ENCODE measurements around the gene ZNF597.
"Not testable (repeated sequence)": the region's sequence is repeated elsewhere in the genome, so short reads cannot be mapped to it uniquely, and the experiment has no call there.

Gene ZNF597

DNA sequence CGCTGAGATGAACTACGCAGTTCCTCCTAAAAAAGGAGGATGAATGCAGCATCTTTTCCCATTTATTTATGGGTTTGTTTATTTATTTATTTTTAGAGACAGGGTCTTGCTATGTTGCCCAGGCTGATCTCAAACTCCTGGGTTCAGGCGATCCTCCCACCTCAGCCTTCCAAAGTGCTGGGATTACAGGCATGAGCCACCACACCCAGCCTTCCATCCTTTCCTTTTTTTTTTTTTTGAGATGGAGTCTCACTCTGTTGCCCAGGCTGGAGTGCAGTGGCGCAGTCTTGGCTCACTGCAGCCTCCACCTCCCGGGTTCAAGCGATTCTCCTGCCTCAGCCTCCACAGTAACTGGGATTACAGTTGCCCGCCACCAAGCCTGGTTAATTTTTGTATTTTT lies 31.6 kb upstream of the ZNF597 start:
- DNase-seq: not testable (repeated sequence)

DNA sequence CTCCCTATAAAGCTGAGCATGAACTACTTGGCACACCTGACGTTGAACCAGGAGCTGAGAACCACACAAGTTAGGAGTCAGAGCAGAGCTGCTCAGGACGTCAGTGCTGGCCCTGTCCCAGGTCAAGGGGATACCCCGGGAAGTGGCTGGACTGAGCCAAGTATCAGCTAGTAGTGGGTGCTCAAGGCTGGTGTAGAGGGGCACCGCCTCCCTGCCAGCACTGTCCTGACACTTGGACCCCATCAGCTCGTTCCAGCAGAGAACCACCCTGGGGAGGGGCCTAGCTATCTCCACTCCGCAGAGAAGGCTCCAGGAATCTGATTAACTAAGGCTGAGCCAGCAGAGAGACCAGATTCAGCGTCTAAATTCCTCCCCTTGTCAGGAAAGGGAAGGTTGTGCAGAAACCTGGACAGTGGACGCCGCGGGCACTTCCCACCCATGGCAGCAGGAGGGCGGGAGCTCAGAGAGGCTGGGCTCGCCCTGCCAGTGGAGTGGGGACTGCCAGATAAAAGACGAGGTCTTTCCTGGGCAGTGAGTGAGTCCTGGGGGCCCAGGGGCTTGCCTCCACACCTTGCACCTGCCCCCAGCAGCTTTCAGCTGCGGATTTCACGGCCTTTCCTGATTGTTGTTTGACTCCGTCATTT lies 31.0 kb upstream of the ZNF597 start:
- peak; percentile 90 for DNase-seq

DNA sequence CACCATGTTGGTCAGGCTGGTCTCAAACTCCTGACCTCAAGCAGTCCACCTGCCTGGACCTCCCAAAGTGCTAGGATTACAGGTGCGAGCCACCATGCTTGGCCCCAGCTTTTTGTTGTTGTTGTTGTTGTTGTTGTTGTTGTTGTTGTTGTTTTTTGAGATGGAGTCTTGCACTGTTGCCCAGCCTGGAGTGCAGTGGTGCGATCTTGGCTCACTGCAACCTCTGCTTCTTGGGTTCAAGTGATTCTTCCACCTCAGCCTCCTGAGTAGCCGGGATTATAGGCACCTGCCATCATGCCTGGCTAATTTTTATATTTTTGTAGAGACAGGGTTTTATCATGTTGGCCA lies 30.3 kb upstream of the ZNF597 start:
- DNase-seq: not testable (repeated sequence)

DNA sequence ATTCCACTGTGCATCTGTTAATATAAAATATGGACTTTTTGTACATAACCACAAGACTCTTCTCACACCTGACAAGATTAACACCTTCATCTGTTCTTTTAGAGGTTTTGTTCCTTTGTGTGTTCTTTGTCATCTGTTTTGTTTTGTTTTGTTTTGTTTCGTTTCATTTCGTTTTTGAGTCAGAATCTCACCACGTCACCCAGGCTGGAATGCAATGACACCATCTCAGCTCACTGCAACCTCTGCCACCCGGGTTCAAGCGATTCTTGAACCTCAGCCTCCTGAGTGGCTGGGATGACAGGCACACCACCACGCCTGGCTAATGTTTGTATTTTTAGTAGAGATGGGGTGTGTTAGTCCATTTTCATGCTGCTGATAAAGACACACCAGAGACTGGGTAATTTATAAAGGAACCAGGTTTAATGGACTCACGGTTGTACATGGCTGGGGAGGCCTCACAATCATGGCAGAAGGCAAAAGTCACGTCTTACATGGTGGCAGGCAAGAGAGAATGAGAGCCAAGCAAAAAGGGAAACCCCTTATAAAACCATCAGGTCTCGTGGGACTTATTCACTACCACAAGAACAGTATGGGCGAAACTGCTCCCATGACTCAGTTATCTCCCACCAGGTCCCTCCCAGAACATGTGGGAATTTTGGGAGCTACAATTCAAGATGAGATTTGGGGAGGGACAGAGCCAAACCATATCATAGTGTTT lies 29.7 kb upstream of the ZNF597 start:
- DNase-seq: no peak

DNA sequence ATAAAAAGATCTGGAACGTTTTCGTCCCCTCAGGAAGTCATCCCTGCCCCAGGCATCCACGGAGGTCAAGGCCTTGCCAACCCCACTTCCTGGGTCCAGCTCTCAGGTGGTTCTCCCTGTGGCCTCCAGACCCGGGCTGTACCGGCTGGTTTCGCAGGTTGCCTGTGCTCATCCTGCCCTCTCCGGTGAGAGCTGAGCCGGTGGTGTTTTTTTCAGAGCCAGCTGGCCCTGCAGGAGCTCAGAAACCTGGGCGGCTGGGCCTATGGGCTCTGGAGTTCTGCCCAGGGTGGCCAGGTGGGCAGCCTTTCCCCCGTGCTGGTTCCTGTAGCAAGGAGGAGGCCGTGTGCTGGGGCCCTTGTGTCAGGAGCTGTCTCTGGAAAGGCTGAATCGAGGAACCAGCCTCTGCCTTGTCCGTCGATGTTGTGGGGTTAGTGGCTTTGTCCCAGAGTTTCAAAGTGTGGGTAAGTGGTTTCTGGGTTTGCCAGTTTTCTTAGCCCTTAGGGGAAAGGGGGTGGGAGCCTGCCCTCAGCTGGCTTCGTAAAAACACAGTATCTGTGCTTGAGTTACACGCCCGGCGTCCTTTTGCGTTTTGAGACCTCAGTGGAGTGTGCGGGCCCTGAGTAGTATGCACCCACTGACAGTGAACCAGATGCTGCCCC lies 28.3 kb upstream of the ZNF597 start:
- no peak for DNase-seq

DNA sequence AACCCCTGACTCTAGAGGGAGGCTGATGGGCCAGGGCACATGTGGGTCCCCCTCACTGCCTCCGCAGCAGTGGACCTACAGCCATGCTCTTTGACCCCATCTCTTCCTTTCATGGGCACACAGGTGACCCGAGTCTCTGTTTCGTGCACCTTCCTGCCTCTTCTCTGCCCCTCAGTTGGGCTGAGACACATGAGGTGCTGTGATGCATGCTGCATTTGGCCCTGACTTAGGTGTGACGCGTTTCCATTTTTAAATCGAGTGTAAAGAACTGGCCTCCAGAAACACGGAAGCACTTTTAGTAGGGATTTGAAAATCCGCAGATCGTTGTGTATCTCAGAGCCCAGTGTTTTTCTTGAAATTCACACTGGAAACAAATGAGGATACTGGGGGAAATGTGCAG lies 27.4 kb upstream of the ZNF597 start:
- no peak for DNase-seq

DNA sequence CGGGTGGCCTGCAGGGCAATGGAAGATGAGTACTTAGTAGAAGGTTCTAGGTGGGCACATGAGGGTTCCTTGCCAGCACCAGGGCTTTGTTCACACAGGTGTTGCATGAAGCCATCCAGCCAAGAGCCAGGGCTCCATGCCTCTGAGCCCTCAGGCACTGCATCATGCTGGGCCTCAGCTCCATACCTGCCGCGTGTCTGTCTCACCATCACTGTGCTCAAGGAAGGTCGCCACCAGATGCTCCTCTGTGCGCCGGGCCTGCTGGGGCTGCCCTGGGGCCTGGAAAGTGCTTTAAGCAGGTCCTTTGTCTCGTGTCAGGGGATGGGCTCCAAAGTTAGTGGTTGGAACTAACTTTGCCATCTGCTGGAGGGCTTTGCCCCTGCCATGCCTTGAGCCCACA lies 26.4 kb upstream of the ZNF597 start:
- no peak for DNase-seq

DNA sequence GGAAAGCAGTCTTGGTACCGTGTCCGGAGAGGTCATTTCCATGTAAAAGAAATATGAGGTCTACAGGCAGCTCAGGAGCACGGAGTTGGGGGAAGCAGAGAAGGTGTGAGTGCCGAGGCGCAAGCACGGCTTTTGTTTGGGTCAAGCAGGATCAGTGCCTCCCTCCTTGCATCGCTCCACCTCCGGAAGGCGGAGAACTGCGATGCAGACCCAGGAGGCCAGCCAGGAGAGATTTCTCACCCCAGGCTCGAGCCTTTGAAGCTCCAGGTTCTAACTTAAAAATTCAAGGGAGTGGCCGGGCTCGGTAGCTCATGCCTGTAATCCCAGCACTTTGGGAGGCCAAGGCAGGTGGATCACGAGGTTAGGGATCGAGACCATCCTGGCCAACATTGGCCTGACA lies 25.2 kb upstream of the ZNF597 start:
- no peak for DNase-seq

DNA sequence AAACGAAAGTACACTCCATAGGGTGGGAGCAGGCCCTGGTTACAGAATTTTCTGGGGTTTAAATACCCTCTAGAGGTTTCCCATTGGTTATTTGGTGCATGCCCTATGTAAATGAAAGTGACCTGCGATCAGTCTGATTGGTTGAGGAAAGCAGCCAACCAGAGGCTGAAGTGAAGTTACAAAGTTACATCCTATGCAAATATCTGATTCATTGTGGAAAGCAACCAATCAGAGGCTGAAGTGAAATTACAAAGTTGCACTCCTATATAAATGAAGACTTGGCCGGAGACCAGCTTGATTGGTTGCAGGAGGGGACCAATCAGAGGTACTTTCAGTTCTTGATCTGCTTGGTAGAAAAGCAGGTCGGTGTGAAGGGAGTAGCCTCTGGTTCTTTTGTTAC lies 24.6 kb upstream of the ZNF597 start:
- peak; percentile 64 for DNase-seq

DNA sequence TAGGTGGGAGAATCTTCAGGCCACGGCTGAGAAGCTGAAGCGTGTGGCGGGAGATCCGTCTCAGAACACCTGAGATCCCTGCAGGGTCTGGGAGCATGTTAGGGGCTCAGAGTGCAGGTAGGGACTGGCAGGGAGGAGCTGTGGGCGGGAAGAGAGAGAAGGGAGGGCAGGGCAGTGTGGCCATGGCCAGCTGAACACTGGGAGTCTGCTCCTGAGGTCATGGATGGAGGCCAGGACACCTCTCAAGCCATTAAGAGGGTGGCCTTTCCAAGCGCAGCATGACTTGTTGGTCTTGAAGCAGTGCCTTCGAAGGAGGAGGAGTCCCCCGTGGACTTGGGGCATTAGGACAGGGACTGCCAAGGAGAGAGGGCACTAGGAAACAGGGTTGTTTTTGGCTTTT lies 23.9 kb upstream of the ZNF597 start:
- no peak for DNase-seq

DNA sequence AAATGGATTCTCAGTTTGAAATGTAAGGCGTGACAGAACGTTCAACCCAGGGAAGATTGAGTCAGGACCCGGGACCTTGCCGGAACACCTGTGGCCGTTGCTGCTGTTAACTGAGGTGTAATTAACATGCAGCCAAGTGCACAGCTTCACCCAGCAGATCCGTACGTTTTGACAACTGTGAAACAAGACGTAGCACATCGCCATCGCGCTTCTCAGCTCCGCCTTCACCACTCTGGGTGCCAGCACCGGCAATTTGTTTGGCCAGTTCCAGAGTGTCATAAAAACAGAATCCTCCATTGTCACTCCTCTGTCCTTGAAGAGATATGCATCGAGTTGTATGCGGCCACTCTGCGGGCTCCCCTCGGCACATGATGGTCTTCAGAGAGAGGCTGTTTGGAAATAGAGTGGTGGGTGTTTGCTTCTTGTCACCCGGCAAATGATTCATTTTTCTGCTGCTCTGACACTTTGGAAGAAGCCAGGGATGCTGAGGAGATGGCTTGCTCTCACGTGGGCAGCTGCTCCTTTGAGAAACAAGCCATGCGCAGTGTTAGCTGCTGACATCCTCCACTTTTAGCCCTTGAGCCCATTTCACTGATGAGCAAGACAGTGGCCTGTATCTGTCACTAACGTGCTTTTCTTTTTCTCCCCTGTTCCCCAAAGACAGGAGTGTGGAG lies 22.7 kb upstream of the ZNF597 start:
- no peak for DNase-seq

DNA sequence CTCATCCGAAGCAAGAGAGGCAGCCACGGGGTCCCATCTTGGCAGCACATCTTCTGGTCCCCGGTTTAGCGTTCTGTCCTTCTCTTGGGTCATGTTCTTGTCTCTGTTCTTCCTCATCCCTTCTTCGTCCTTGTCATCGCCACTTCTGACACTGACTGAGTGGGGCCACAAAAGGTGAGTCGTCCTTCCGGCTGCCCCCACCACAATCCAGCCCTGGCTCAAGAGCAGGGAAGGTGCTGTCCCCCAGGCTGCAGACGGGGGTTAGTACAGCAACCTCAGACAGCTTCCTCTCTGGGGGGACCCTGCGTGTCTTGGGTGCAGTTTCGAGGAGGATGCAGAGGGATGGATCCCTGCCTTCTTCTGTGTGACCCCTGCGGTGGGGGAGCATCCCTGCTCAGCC lies 22.0 kb upstream of the ZNF597 start:
- DNase-seq: no peak

DNA sequence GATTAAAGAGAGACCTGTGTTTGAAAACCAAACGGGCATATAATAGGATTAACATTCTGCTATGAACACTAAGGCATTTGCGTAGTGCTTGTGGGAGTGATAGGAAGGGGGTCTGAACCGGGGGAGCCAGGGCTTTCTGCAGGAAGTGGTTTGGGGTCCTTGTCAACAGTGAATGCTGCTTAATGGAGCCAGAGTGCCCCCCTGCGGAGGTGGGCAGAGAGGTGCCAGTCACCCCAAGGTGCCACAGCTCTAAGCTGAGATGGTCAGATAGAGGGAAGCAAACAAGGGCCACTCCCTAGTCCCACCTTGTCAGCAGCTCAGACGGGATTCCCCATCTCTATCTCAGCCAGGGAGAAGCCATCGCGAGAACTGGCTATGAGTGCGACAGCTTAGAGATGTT lies 17.8 kb upstream of the ZNF597 start:
- peak; percentile 60 for DNase-seq

DNA sequence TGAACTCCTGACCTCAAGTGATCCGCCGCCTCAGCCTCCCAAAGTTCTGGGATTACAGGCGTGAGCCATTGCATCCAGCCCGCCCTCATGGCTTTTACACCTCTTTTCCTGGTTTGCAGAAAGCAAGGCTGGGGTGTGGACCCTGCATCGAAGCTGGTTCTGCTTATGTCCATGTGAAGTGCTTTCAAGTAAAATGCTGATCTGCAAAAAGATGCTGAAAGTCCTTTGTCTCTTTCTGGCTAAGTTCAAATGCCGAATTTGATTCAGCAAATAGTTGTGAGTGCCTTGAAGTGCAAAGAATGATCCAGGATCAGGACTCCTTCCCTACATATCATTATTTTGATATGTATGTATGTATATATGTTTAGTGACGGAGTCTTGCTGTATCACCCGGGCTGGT lies 17.3 kb upstream of the ZNF597 start:
- no peak for DNase-seq

DNA sequence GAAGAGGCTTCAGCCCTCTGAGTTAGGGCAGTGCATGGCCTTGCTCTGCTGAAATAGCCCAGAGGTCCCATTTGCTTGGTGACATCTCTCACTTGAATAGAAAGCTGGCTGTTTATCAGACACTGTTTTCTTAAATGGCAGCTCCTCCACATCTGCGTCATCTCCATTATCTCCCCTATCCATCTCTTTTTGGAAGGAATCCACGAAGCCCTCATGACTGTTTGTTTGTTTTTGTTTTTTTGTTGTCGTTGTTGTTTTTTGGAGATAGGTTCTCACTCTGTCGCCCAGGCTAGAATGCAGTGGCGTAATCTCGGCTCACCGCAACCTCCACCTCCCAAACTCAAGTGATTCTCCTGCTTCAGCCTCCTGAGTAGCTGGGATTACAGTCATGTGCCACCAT lies 16.8 kb upstream of the ZNF597 start:
- no peak for DNase-seq

DNA sequence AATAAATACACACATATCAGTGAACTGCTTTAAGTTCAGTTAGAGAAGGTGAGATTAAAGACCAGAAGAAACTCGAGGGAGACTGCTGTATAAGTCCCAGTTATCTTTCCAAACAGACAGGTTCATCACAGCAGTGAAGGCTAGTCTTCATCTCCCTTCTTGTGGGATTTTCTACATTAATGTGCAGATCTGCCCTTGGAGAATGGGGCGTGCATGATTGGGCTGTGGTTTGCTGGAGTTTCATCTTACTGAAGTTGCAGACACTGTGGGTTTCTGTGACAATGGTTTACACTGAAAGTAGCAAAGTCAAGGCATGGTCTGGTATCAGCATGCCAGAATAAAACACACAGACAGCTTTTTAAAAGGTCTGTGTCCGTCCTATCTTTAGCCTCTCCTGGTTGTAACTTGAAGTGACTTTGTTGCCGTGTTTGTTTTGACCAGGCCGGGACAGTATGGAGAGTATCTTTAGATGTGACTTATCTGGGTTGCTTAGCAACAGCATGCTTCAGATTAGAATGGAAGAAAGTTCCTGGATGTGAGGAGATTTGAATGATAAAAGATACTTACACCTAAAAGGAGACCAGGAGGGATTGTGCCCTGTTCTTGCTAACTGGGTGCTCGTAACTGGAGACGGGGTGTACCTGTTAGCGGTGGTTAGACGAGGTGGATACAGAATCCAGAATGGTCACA lies 16.2 kb upstream of the ZNF597 start:
- peak; percentile 80 for DNase-seq

DNA sequence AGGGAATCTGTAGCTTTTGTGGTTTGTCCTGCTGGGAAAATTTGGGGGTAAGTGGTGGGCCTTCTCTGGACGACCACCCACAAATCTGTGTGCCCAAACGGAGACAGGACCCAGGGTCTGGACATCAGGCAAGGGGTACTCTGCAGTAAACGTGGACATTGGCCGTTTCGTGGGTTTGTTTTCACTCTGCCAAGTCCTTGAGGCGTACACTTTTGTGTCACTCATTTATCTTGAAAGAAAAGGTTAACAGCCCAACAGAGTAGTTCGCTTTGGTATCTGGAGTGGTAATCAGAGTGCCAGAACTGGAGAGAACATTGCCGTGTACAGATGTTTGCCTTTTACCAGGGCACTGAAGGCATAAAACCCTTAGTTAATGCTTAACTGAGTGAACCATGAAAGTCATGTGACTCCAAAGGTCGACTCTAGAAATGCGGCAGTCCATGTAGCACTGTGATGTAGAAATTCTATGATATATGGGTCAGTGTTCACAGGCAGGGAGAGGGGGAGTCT lies 15.6 kb upstream of the ZNF597 start:
- DNase-seq: peak; percentile 66

DNA sequence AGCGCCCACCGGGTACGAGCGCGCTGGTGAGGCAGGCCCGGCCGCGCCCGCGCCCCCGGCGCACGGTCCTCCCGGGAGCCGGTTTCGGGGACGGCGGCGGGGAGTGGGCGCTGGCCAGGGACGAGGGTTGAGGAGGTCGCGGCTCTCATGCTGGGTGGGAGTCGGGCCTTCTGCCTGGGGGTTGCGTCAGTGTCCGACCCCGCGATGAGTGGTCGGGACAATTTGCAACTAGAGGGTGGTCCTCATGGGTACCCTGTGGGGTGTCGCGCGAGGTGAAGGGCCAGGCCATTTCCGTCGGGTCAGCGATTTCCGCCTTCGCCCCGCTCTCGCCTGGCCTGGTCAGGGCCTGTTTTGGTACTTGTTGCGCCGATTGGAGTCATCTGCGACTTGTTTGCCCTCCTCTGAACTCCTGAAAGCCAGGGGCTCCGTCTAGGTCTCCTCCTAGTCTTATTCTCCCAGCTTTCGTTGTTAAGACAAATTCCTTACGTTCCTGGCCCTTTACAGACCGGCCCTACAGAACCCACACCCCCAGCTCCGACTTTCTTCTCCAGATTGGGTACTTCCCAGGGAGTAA lies 15.1 kb upstream of the ZNF597 start:
- DNase-seq: peak; percentile 18

DNA sequence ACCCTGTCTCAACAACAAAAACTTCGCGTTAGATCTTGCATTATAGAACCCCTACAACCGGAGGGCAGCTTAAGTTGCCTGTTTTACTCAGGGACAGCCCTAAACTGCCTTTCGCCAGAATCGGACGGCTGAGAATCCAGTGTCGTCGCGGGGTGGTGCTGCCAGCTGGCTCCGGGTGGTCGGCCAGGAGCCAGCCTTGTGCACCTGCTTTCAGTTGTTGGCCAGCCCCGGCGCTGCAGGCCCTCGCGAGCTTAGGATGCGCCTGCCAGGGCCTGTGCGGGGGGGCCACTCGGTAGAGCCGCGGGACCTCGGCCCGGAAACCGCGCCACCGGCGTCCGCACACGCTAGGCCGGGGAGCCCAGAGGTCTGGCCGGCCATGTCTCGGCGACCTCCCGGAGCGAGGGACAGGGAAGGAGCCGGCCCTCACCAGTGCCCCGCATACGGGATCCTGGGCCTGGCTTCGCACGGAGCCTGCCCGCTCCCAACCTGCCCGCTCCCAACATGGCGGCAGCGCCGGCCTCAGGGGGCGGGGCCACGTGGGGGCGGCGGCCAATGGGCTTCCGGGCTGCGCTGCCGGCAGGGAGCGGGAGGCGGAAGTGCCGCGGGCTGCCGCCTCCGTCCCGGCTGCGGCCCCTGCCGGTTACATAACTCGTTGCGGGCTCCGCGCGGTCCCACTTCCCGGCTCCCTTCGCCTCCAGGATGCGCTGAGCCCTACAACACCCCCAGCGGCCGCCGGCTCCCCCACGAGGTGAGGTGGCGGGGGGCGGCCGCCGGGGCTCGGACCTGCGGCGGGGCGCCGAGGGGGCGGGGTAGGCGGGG lies 14.3 kb upstream of the ZNF597 start:
- DNase-seq: peak; percentile 89

DNA sequence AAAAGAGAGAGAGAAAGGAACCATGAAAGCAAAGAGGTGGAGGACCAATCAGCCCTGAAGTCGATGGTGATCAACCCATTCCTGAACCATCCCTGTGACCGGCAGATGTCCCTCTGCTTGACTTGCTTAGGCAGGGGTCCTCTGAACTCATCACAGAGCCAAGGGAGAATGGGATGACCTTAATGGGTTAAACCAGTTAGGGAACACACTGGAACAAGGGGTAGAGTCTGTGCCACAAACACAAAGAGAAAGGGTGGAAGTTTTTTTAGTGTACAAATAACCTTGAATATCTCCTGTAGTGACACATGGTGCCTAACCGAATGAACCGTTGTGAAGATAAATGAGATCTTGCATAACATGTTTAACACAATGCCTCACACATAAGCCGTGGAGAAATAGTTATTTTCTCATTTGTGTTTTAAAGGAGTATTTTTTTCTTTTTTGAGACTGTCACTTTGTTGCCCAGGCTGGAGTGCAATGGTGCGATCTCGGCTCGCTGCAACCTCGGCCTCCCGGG lies 11.4 kb upstream of the ZNF597 start:
- no peak for DNase-seq

DNA sequence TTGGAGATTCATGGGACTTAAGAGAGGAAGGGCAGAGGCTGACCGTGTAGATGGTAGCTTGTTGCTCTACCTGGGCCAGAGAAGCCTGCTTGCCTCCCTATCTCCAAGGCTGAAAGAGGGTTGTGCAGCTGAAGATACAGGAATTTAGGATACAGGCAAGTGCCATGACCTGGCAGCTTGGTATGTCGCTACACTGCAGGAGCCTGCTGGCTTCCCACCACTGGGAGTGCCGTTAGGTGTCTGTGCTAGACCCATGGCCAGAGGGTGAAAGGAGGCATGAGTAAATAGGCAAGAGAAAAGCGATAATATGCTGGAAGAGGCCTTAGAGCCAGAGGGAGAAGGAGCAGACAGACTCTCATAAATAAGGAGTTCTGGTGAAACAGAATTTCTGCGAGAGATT lies 10.8 kb upstream of the ZNF597 start:
- DNase-seq: no peak

DNA sequence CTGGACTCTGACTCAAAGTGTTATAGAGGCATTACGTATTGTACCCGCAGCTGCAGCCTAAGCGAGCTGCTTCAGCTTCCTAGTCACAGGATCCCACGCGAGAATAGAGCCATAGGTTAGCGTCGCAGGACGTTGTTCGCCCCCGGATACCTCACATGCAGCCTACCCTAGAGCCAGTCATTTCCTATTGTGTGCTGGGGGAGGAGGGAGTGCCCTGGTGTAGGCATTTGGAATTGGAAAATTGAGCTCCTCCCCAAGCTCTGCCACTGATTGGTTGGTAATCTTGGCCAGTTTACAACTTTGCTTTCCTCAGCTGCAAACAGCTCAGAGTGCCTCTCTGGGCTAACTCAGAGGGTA lies 706 bp upstream of the ZNF597 start:
- peak; percentile 72 for DNase-seq

Measured in hematopoietic multipotent progenitor cell treated with erythropoietin and hydrocortisone succinate and interleukin-3 and kit ligand, for 8 days (in vitro differentiated cells).